ENCODE measurements around the gene PLA2G2F.

DNA sequence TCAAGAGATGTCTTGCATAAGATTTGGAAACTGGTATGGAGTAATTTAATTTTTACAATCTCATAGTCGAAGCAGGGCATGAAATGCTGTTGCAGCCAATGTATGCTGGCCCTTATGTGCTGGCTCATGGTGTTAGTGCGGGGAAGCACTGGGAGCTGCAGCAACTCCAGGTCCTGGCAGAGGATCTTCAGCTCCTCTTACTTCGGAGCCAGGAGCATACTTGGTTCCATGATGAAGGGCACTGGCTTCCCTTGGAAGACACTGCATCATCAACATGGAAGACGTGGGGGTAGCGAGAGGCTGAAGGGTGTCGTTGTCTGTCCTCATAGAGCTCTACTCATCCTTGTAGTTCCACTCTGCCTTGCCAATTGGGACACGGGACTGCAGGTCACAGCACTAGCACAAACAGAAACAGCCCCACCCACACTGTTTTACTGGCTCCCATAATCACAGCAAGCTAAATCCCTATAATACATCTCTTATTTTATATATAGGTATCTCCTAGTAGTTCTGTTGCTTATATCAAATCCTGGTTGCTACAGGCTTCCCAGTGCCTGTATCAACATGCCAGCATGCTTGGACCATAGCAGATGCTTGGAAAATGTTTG is 42.2 kb upstream of the PLA2G2F start:
- TF ChIP-seq POLR2A (IDR thresholded peaks at IDR 0.05; ENCODE audit: insufficient read depth in 1 of 2, low read depth in 2 of 2, low read length in 2 of 2) (no peak), HDAC2 (CRISPR knock-in tag; IDR thresholded peaks at IDR 0.05) (no peak), NR2C2 (CRISPR knock-in tag; IDR thresholded peaks at IDR 0.05; ENCODE audit: borderline replicate concordance) (no peak), FOXK1 (CRISPR knock-in tag; IDR thresholded peaks at IDR 0.05; ENCODE audit: borderline replicate concordance, low read depth) (no peak), ZNF768 (CRISPR knock-in tag; IDR thresholded peaks at IDR 0.05) (no peak), ETV6 (CRISPR knock-in tag; conservative IDR thresholded peaks at IDR 0.05) (no peak), STAT5B (CRISPR knock-in tag; IDR thresholded peaks at IDR 0.05) (no peak)
- TF ChIP-seq, protein P1, sequence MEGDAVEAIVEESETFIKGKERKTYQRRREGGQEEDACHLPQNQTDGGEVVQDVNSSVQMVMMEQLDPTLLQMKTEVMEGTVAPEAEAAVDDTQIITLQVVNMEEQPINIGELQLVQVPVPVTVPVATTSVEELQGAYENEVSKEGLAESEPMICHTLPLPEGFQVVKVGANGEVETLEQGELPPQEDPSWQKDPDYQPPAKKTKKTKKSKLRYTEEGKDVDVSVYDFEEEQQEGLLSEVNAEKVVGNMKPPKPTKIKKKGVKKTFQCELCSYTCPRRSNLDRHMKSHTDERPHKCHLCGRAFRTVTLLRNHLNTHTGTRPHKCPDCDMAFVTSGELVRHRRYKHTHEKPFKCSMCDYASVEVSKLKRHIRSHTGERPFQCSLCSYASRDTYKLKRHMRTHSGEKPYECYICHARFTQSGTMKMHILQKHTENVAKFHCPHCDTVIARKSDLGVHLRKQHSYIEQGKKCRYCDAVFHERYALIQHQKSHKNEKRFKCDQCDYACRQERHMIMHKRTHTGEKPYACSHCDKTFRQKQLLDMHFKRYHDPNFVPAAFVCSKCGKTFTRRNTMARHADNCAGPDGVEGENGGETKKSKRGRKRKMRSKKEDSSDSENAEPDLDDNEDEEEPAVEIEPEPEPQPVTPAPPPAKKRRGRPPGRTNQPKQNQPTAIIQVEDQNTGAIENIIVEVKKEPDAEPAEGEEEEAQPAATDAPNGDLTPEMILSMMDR (CRISPR knock-in tag; IDR thresholded peaks at IDR 0.05), result no peak
